Left ventricle myocardium inferior (tissue), 1 donor: Measurements from ENCODE around the gene AIMP1. TPM values are rescaled to one million over a fixed set of nuclear protein-coding genes. Genes with fewer than 3 reads are reported as not detected.

ENCODE experiments used
- DNase-seq: peaks from one replicate; pipeline ENCODE4 v3.0.0-alpha.2; 2020
- H3K27ac ChIP-seq: fragments of 200-600 bp; replicated peaks from 2 replicates; pipeline ENCODE4 v1.8.0; 2021
- H3K27me3 ChIP-seq: fragments of 200-600 bp; 2 replicates; pipeline ENCODE4 v1.8.0; 2021; ENCODE audit warnings: low read depth
- H3K36me3 ChIP-seq: fragments of 200-600 bp; 2 replicates; pipeline ENCODE4 v1.8.0; 2021
- H3K4me1 ChIP-seq: fragments of 200-600 bp; 2 replicates; pipeline ENCODE4 v1.8.0; 2021
- H3K4me3 ChIP-seq: fragments of 200-600 bp; 2 replicates; pipeline ENCODE4 v1.8.0; 2021; ENCODE audit warnings: mild to moderate bottlenecking, moderate library complexity
- H3K9me3 ChIP-seq: fragments of 200-600 bp; replicated peaks from 2 replicates; pipeline ENCODE4 v1.8.0; 2021
- intact Hi-C: fragments of 100-400 bp; cut with micrococcal nuclease; formaldehyde crosslinking; loops from one replicate; pipeline ENCODE4 v1.11.0; 2022
- total RNA-seq: library from RNA; stranded (reverse); fragmentation: NEBNext Ultra II Directional; extraction: Animal tissue kit (Norgen Biotek cat#: 25700); gene quantifications from one replicate; pipeline ENCODE4 v1.2.1, GENCODE V29; 2021
- TF ChIP-seq, protein P1 (sequence below): fragments of 200-600 bp; IDR thresholded peaks from 2 replicates; pipeline ENCODE4 v1.8.0; 2021; ENCODE audit warnings: antibody characterized with exemption, mild to moderate bottlenecking, borderline replicate concordance
- donor health status: DM: no; HTN: yes; CAD: no; lungs with severe emphysema.

The AIMP1 gene
- total RNA-seq, 1 donor from 2014 or later: 36.4 TPM

DNA sequence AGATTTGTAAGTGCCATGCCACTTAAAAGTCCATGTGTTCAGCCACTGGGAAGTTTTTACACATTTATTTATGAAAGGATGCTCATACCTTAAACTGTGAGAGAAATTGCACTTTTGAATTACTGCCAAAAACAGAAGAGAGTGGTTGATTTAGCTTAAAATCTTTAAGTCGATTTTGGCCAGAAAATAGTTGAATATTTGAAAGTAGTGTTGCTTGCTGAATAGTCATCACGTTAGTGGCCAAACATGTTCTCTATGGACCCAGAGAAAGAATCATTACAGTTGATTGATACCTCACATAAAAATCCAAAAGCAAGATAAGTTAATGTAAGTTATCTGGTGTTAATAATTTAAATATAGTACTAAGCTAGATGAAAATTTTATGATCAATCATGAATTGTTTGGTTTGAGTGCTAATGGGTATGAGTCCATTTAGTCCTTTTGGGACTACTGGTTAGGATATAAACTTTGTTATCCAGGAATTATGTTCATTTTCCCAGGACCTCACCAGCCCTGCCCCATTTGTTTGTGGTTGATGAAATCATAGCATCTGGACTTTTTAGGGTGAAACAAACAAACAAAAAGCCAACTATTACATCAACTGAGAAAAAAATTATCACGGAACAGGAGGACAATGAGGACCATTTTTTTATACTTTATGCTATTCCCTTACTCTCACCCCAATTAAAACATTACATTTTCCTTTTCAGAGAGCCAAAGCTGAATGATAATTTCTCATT is 45.9 kb downstream of the AIMP1 start:
- peaks cover 15% of the 10 kb centered on the region for H3K4me1 ChIP-seq
- no peak overlapping the region for H3K4me3 ChIP-seq
- no peak overlapping the region for H3K27ac ChIP-seq
- no peaks in the 10 kb centered on the region for H3K9me3 ChIP-seq
- intact Hi-C loops: no loop called here
- H3K36me3 ChIP-seq: no peaks in the 10 kb centered on the region
- no peaks in the 10 kb centered on the region for H3K27me3 ChIP-seq
- TF ChIP-seq, protein P1, sequence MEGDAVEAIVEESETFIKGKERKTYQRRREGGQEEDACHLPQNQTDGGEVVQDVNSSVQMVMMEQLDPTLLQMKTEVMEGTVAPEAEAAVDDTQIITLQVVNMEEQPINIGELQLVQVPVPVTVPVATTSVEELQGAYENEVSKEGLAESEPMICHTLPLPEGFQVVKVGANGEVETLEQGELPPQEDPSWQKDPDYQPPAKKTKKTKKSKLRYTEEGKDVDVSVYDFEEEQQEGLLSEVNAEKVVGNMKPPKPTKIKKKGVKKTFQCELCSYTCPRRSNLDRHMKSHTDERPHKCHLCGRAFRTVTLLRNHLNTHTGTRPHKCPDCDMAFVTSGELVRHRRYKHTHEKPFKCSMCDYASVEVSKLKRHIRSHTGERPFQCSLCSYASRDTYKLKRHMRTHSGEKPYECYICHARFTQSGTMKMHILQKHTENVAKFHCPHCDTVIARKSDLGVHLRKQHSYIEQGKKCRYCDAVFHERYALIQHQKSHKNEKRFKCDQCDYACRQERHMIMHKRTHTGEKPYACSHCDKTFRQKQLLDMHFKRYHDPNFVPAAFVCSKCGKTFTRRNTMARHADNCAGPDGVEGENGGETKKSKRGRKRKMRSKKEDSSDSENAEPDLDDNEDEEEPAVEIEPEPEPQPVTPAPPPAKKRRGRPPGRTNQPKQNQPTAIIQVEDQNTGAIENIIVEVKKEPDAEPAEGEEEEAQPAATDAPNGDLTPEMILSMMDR: no peak
- no peak for DNase-seq

GRCh38 chr4:106364282-106364681 is 47.9 kb downstream of the AIMP1 start:
- intact Hi-C loops: no loop called here
- TF ChIP-seq, protein P1: no peak
- Histone ChIP-seq H3K4me3 (no peak overlapping the region), H3K27ac (no peak overlapping the region), H3K27me3 (no peaks in the 10 kb centered on the region), H3K36me3 (no peaks in the 10 kb centered on the region), H3K4me1 (peaks cover 15% of the 10 kb centered on the region), H3K9me3 (no peaks in the 10 kb centered on the region)
- DNase-seq: no peak

- Histone ChIP-seq H3K36me3 (no peaks in the 10 kb centered on the region), H3K27me3 (no peaks in the 10 kb centered on the region), H3K4me3 (no peak overlapping the region), H3K27ac (peak overlapping the region; percentile 37), H3K4me1 (peaks cover 20% of the 10 kb centered on the region), H3K9me3 (no peaks in the 10 kb centered on the region)
- no peak for DNase-seq
- intact Hi-C loops: no loop called here
- TF ChIP-seq, protein P1: no peak
Measured at GRCh38 chr4:106365613-106366012, 49.3 kb downstream of the AIMP1 start.

DNA sequence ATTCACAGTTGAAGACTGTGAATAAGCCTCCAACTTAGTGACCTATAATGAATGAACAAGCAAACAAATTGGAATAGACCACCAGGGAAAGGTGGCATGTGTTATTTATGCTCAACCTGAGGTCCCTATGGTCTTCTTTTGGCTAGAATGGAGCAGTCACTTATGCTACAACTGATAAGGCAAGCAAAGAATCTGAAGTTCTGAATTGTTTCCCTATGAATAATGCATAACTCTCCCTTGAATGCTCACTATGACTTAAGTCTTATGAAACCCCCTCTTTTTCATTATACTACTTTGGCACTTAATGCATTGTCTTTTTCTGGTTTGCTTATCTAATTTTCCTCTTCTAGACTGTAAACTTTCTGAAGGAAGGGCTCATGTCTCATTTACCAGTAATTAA is 49.7 kb downstream of the AIMP1 start:
- peaks cover 20% of the 10 kb centered on the region for H3K4me1 ChIP-seq
- no peak overlapping the region for H3K4me3 ChIP-seq
- intact Hi-C loops: no loop called here
- no peaks in the 10 kb centered on the region for H3K9me3 ChIP-seq
- TF ChIP-seq, protein P1: no peak
- no peak for DNase-seq
- H3K27me3 ChIP-seq: no peaks in the 10 kb centered on the region
- peak overlapping the region; percentile 29 for H3K27ac ChIP-seq
- H3K36me3 ChIP-seq: no peaks in the 10 kb centered on the region

DNA sequence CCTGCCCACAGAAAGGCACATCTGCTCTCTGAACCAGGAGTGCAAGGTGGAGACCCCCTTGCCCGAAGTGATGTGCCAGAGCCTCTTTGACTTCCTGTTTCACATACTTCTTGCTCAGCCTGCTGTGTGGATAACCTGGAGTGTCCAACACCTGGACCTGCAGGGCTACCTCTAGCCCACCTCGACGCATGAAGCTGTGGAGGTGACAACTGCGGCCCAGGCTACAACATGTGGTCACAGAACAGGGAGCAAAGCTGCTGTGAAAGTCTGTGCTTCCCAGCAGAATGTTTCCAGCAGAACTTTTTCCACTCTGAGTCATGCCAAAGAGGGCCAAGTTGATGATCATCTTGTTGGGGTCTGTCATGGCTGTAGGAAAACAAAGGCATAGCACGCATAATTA is 50.7 kb downstream of the AIMP1 start:
- H3K36me3 ChIP-seq: no peaks in the 10 kb centered on the region
- H3K27ac ChIP-seq: no peak overlapping the region
- H3K27me3 ChIP-seq: no peaks in the 10 kb centered on the region
- peaks cover 20% of the 10 kb centered on the region for H3K4me1 ChIP-seq
- TF ChIP-seq, protein P1: no peak
- intact Hi-C loops: no loop called here
- no peak for DNase-seq
- H3K9me3 ChIP-seq: no peaks in the 10 kb centered on the region
- no peak overlapping the region for H3K4me3 ChIP-seq
